A673 (cell line): ENCODE measurements around the gene PHF21A. TPM values are rescaled to one million over a fixed set of nuclear protein-coding genes. Genes with fewer than 3 reads are reported as not detected.

Source experiments
- BruUV-seq: library from RNA; stranded (reverse); fragments of 400-500 nt; replicated peaks from 2 replicates; lab custom pipeline; 2021; lab: Mats Ljungman, UMichigan
- CTCF ChIA-PET: fragments of 300-600 bp; sonication (Branson Sonifier 250); formaldehyde crosslinking; loops from one replicate; lab custom pipeline; 2022; ENCODE audit warnings: antibody characterized with exemption; lab: Charles Lee
- POLR2A ChIA-PET: fragments of 300-600 bp; sonication (Branson Sonifier 250); formaldehyde crosslinking; loops from one replicate; lab custom pipeline; 2022; ENCODE audit warnings: antibody characterized with exemption; ENCODE audit not compliant: low non-redundant PET; lab: Charles Lee
- DNase-seq: peaks from one replicate; pipeline ENCODE4 v3.0.0-alpha.2; 2015; ENCODE audit warnings: low spot score
- H3K27ac ChIP-seq: fragments of 200-600 bp; sonication (generic); 2 replicates; pipeline ENCODE4 v1.5.1; 2016; ENCODE audit warnings: mixed run types, low read depth, mild to moderate bottlenecking, mixed read lengths, antibody characterized with exemption, low read length; ENCODE audit not compliant: poor library complexity, severe bottlenecking
- H3K27me3 ChIP-seq: fragments of 200-600 bp; sonication (generic); replicated peaks from 2 replicates; pipeline ENCODE4 v1.6.1; 2017; ENCODE audit warnings: mixed run types, low read depth, mild to moderate bottlenecking, mixed read lengths, antibody characterized with exemption, low read length; ENCODE audit not compliant: insufficient read depth, poor library complexity
- H3K36me3 ChIP-seq: fragments of 200-600 bp; sonication (generic); 2 replicates; pipeline ENCODE4 v1.6.1; 2016; ENCODE audit warnings: mixed run types, mild to moderate bottlenecking, mixed read lengths, antibody characterized with exemption, low read length; ENCODE audit not compliant: insufficient read depth, poor library complexity, severe bottlenecking
- H3K4me1 ChIP-seq: fragments of 200-600 bp; sonication (generic); 2 replicates; pipeline ENCODE4 v1.6.1; 2017; ENCODE audit warnings: mixed run types, mild to moderate bottlenecking, mixed read lengths, antibody characterized with exemption, low read length; ENCODE audit not compliant: insufficient read depth, poor library complexity, severe bottlenecking
- H3K4me3 ChIP-seq: fragments of 200-600 bp; sonication (generic); 2 replicates; pipeline ENCODE4 v1.5.1; 2016; ENCODE audit warnings: low read depth, mixed run types, mild to moderate bottlenecking, mixed read lengths, low read length; ENCODE audit not compliant: poor library complexity, severe bottlenecking
- H3K9me3 ChIP-seq: fragments of 200-600 bp; sonication (generic); 2 replicates; pipeline ENCODE4 v1.6.1; 2016; ENCODE audit warnings: mixed run types, low read depth, mild to moderate bottlenecking, mixed read lengths, antibody characterized with exemption, low read length; ENCODE audit not compliant: poor library complexity, severe bottlenecking
- EZH2 ChIP-seq: fragments of 200-600 bp; sonication (generic); IDR thresholded peaks from 2 replicates; pipeline ENCODE4 v1.6.1; 2017; ENCODE audit warnings: borderline replicate concordance, low read depth, mild to moderate bottlenecking, mixed read lengths, antibody characterized with exemption, low read length; ENCODE audit not compliant: poor library complexity, severe bottlenecking
- intact Hi-C: fragments of 100-400 bp; cut with micrococcal nuclease; formaldehyde crosslinking; loops from one replicate; pipeline ENCODE4 v1.10.0; 2022; ENCODE audit not compliant: unreplicated experiment
- total RNA-seq: library from RNA; stranded (reverse); gene quantifications from 2 replicates; pipeline ENCODE4 v1.2.3, GENCODE V29; 2021
- TF ChIP-seq, protein P1 (sequence below): fragments of 300-800, 200-600 bp; sonication (generic); conservative IDR thresholded peaks from 2 replicates; pipeline ENCODE4 v1.5.1; 2017; ENCODE audit warnings: low read depth, mild to moderate bottlenecking, antibody characterized with exemption, low read length, moderate library complexity, mixed read lengths

Gene PHF21A
- total RNA-seq, 1 experiment from 2014 or later, result 77.2 TPM

DNA sequence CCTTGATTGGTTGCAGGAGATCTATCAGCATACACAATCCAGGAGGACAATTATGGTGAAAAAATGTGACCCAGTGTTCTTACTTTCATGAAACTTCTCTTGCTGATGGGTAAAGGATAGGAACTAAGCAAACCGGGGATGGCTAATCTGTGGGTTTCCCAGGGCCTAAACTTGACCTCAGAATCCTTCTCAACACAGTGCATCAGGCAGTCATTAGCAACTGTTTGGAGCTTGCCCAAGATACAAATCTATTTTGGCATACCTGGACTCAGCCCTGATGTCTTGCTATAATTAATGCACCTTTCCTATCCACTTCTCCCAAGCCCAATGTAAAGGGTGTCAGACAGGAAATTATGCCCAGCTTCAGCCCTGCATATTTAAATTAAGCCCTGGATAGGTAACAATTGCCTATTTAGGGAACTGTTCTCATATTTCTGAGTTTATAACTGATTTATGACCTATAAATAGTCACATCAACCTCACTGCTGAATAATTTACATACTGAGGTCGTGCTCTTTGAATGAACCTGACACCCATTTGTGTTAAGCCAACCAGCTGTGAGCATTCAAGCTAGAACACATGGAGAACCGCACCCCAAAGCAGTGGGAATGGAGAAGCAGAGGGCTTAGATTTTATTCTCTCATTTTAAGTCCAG is 9.2 kb upstream of the PHF21A start:
- no peak overlapping the region for H3K27ac ChIP-seq
- TF ChIP-seq EZH2, result no peak
- TF ChIP-seq, protein P1, sequence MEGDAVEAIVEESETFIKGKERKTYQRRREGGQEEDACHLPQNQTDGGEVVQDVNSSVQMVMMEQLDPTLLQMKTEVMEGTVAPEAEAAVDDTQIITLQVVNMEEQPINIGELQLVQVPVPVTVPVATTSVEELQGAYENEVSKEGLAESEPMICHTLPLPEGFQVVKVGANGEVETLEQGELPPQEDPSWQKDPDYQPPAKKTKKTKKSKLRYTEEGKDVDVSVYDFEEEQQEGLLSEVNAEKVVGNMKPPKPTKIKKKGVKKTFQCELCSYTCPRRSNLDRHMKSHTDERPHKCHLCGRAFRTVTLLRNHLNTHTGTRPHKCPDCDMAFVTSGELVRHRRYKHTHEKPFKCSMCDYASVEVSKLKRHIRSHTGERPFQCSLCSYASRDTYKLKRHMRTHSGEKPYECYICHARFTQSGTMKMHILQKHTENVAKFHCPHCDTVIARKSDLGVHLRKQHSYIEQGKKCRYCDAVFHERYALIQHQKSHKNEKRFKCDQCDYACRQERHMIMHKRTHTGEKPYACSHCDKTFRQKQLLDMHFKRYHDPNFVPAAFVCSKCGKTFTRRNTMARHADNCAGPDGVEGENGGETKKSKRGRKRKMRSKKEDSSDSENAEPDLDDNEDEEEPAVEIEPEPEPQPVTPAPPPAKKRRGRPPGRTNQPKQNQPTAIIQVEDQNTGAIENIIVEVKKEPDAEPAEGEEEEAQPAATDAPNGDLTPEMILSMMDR, result no peak
- peaks cover 6% of the 10 kb centered on the region for H3K4me1 ChIP-seq
- CTCF ChIA-PET, result no interaction called here
- DNase-seq, result no peak
- POLR2A ChIA-PET, result no interaction called here
- H3K27me3 ChIP-seq, result no peaks in the 10 kb centered on the region
- no TSS peak for BruUV-seq
- intact Hi-C loops, result no loop called here
- H3K4me3 ChIP-seq, result no peak overlapping the region
- H3K9me3 ChIP-seq, result no peaks in the 10 kb centered on the region
- no peaks in the 10 kb centered on the region for H3K36me3 ChIP-seq

DNA sequence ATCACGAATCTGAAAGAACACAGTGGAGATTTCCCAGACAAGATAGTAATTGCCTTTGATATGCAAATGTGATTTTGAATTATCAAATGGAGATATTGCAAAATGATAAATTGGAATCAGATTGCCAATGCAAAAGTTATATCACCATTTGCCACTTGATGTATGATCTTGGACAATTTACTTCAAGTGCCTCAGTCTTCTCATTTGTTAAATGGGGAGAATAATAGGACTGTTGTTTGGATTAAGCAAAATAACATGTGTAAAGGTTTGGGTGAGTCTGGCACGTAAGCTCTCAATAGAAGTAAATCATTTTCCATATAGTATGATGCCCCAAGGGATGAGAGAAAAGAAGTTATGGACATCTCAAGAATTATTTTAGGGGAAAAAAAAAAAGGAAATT is 7.9 kb upstream of the PHF21A start:
- DNase-seq, result no peak
- TF ChIP-seq, protein P1, result no peak
- TF ChIP-seq EZH2, result no peak
- Histone ChIP-seq H3K36me3 (no peaks in the 10 kb centered on the region), H3K9me3 (no peaks in the 10 kb centered on the region), H3K4me3 (no peak overlapping the region), H3K27me3 (no peaks in the 10 kb centered on the region), H3K4me1 (peaks cover 6% of the 10 kb centered on the region), H3K27ac (no peak overlapping the region)
- CTCF ChIA-PET, result no interaction called here
- POLR2A ChIA-PET, result interaction anchor here (0.8 kb wide), 1 partner anchor 975 kb away, joined by 3 read pairs; no protein-coding TSS in a partner anchor
- no TSS peak for BruUV-seq
- intact Hi-C loops, result loop anchor here (10.0 kb wide), 1 partner anchor 284 kb away; the partner anchor contains the start of gene CRY2

GRCh38 chr11:46127150-46127638 is 5.9 kb upstream of the PHF21A start:
- H3K27me3 ChIP-seq, result no peaks in the 10 kb centered on the region
- ChIA-PET POLR2A (interaction anchor here (0.6 kb wide), 1 partner anchor 168 kb away, joined by 3 read pairs; no protein-coding TSS in a partner anchor), CTCF (interaction anchor here (1.3 kb wide), 1 partner anchor 188 kb away, joined by 4 read pairs; no protein-coding TSS in a partner anchor)
- peaks cover 15% of the 10 kb centered on the region for H3K4me1 ChIP-seq
- TF ChIP-seq EZH2, result no peak
- TF ChIP-seq, protein P1, result peak; percentile 76
- no TSS peak for BruUV-seq
- H3K9me3 ChIP-seq, result no peaks in the 10 kb centered on the region
- H3K36me3 ChIP-seq, result no peaks in the 10 kb centered on the region
- intact Hi-C loops, result loop anchor here (10.0 kb wide), 1 partner anchor 282 kb away; the partner anchor contains the start of gene CRY2
- H3K4me3 ChIP-seq, result no peak overlapping the region
- DNase-seq, result peak; percentile 92
- H3K27ac ChIP-seq, result no peak overlapping the region
